ENCODE results near the gene MEGF11.
"Not testable (repeated sequence)": the region's sequence is repeated elsewhere in the genome, so short reads cannot be mapped to it uniquely, and the experiment has no call there.

The MEGF11 gene

DNA sequence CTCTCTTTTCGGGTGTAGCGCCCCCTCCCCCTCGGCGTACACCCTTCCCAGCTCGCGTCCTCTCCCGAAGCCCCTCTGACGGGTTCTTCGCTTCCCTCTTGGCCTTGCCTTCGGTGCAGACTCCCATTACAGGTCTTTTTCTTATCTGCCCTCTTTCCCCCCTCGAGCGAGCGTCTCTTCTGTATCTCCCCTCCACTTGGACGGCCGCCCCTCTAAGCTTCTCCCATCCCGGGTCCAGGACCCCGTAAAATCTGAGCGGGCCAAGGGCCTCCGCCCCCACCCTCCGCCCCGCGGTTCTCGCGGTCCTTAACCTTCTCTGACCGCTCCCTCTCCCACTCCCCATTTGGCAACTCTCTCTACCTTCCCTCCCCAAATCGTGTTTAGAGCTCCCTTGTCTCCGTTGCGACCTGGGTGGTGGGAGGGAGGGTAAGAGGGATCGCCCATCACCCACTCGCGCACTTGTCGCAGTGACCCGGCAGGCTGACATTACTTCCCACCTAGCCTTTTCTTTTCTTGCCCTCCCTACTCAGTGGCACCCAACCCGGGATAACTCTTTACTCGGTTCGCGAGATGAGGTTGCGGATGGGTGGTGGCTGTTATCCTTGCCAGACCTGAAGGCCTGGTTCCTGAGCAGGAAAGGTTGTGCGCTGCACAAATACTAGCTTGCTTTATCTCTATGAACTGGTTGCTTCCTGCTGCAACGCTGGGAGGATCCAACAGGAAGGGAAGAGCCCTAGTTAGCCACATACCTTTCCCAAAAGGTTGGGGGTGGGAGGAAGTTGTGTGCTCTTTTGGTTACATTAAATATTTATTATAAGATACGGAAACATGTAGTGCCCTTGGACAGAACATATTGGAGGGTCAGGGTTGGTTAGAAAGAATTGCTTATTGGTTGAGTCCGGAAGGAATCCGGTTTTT, 383.3 kb downstream of the MEGF11 start:
- DNase-seq, result peak; percentile 46 to 50

- DNase-seq, result peak; percentile 95 to 98
Measured at GRCh38 chr15:65869126-65869953, 384.2 kb downstream of the MEGF11 start, which contains the start of gene RAB11A. RAB11A (plus strand) TSS chr15:65869491; CDS start chr15:65869586, 95 bp downstream.

- DNase-seq, result peak; percentile 59 to 71
Measured at GRCh38 chr15:65868546-65869125, 384.9 kb downstream of the MEGF11 start.

DNA sequence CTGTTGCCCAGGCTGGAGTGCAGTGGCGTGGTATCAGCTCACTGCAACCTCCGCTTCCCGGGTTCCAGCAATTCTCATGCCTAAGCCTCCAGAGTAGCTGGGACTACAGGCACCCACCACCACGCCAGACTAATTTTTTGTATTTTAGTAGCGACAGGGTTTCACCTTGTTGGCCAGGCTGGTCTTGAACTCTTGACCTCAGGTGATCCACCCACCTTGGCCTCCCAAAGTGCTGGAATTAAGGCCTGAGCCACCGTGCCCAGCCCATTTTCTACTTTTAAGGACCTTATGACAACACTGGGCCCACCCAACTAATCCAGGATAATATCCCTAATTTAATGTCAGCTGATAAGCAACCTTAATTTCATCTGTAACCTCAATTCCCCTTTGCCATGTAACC, 385.6 kb downstream of the MEGF11 start:
- not testable (repeated sequence) for DNase-seq

- no peak for DNase-seq
Measured at GRCh38 chr15:65867244-65867643, 386.3 kb downstream of the MEGF11 start.

DNA sequence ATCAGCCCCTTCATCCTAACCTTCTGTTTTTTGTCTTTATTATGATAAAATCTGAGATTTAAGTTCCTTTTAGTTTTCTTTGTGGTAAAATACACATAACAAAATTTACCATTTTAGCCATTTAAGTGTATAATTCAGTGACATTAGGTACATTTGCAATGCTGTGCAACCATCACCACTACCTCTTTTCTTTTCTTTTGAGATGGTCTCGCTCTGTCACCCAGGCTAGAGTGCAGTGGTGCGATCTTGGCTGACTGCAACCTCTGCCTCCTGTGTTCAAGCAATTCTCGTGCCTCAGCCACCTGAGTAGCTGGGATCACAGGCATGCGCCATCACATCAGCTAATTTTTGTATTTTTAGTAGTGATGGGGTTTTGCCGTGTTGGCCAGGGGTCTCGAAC, 390.4 kb downstream of the MEGF11 start:
- DNase-seq, result no peak

- DNase-seq, result peak; percentile 80 to 89
Measured at GRCh38 chr15:65862682-65863081, 390.9 kb downstream of the MEGF11 start.

DNA sequence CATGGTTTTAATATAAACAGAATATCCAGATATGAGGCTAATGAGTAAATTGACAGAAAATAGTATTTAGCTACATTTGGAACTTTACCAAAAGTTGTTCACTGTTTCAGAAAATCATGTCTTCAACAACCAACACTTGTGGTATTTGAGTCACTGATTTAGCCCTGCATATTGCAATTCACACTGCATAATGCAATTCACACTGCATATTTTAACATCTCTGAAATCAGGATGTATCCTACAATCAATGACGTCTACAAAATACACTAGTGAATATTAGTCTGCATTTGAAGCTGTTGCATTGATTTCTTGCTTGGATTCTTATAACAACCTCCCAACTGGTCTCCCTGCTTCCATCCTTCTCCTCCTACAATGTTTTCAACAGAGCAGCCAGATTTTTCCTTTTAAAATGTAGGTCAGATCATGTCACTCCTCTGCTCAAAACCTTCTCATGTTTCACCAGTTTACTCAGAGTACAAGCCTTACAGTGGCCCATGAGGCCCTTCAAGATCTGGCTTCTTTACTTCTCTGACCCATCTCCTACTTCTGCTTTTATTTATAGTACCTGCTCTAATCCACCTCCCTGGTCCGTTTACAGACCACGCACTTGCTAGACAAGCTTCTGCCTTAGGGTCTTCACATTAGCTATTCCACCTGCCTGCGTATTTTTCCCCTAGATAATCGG, 395.7 kb downstream of the MEGF11 start:
- DNase-seq, result no peak

- DNase-seq, result peak; percentile 38 to 49
Measured at GRCh38 chr15:65856821-65857455, 396.6 kb downstream of the MEGF11 start.

GRCh38 chr15:65851981-65852380, 401.6 kb downstream of the MEGF11 start:
- no peak for DNase-seq

- DNase-seq, result no peak
Measured at GRCh38 chr15:65847989-65848388, 405.6 kb downstream of the MEGF11 start.

DNA sequence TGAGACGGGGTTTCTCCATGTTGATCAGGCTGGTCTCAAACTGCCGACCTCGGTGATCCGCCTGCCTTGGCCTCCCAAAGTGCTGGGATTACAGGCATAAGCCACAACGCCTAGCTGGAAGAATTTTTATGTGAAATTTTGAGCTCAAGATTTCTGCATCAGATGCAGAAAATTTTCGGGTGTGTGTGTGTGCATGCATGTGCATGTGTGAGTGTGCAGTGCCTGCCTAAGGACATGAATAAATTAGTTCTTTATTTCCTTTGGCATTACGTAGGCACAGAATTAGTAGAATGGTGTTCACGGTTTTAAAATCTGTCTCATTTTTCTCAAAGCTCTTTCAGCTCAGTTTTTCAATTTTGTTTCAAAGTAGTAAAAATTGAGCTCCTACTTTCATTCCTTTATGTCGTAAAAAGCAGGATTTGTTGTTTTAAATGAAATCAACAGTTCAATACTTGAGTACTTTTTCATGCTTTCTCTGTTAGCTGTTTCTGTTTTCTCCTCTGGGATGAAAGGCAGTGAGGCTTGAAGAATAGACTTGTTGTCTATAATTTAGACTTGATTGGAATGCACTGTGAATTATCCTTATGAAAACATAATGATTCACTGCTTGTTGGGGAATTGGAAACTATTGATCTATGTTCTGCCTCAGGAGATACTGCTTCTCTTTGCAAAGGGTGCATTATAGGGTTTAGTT, 407.6 kb downstream of the MEGF11 start:
- DNase-seq, result no peak
